Tibial nerve (tissue), 4 donors: Measurements from ENCODE around the gene TAF1L. TPM values are rescaled to one million over a fixed set of nuclear protein-coding genes. Genes with fewer than 3 reads are reported as not detected.
A peak's percentile ranks its signal among the peaks of the same experiment; 100 is the strongest.

Source experiments
- DNase-seq, 2 donors: peaks; one replicate each; pipeline ENCODE4 v3.0.0-alpha.2; 2019; ENCODE audit warnings: low spot score in 2 of 2
- H3K27ac ChIP-seq, 4 donors: fragments of 200-600 bp; sonication (generic) in 3 of 4; one replicate each; pipeline ENCODE4 v1.5.1; 2017 to 2019; ENCODE audit warnings: mild to moderate bottlenecking in 1 of 4
- H3K27me3 ChIP-seq, 2 donors: fragments of 200-600 bp; sonication (generic) in 1 of 2; one replicate each; pipeline versions ENCODE4 v1.5.1 to v1.6.0; 2017 to 2019
- H3K36me3 ChIP-seq, 3 donors: fragments of 200-600 bp; sonication (generic); one replicate each; pipeline ENCODE4 v1.5.1; 2018 to 2019
- H3K4me1 ChIP-seq, 4 donors: fragments of 200-600 bp; sonication (generic) in 3 of 4; one replicate each; pipeline ENCODE4 v1.5.1; 2017 to 2019
- H3K4me3 ChIP-seq, 4 donors: fragments of 200-600 bp; sonication (generic) in 3 of 4; one replicate each; pipeline ENCODE4 v1.5.1; 2017 to 2019; ENCODE audit warnings: mild to moderate bottlenecking in 1 of 4, moderate library complexity in 1 of 4
- H3K9me3 ChIP-seq, 4 donors: fragments of 200-600 bp; sonication (generic) in 3 of 4; one replicate each; pipeline ENCODE4 v1.5.1; 2017 to 2019
- CTCF ChIP-seq, 5 experiments: fragments of 200-600 bp in 3 of 5; fragments of 450-650 bp in 2 of 5; sonication (generic) in 3 of 5; IDR thresholded peaks; one replicate each; pipeline ENCODE4 v1.5.1; 2016 to 2019; ENCODE audit warnings: antibody characterized with exemption in 5 of 5, mild to moderate bottlenecking in 3 of 5, moderate library complexity in 2 of 5
- EP300 ChIP-seq, 2 donors: sonication (generic); formaldehyde crosslinking; IDR thresholded peaks; one replicate each; pipeline ENCODE4 v1.6.1; 2017; ENCODE audit warnings: antibody characterized with exemption in 2 of 2, mild to moderate bottlenecking in 1 of 2
- POLR2A ChIP-seq, 2 donors: fragments of 450-650 bp; IDR thresholded peaks; one replicate each; pipeline ENCODE4 v1.6.1; 2017; ENCODE audit warnings: antibody characterized with exemption in 2 of 2, mild to moderate bottlenecking in 2 of 2, moderate library complexity in 2 of 2
- WGBS, 2 donors: methylation state at CpG; one replicate each; pipeline ENCODE4 v1.1.5; 2018; 5-methylcytosine and 5-hydroxymethylcytosine counted together
- total RNA-seq, 4 donors: library from RNA; depleted of rRNA; stranded (reverse); fragments of >200 nt; gene quantifications; one replicate each; pipeline ENCODE4 v1.1.0, GENCODE V29; 2016

TAF1L gene
- total RNA-seq, 4 donors from 2014 or later = under 0.01 to 0.21 TPM; not detected in 2

GRCh38 chr9:32580631-32581300 lies 54.7 kb downstream of the TAF1L start:
- H3K4me3 ChIP-seq = no peak overlapping the region
- no peaks in the 10 kb centered on the region for H3K27me3 ChIP-seq
- H3K36me3 ChIP-seq = no peaks in the 10 kb centered on the region
- H3K27ac ChIP-seq = no peak overlapping the region
- 10 to 11% methylated on average over 3 of the region's 3 CpGs for WGBS, 2 donors
- TF ChIP-seq EP300 (IDR thresholded peaks at IDR 0.05) = no peak
- no peak for TF ChIP-seq CTCF (IDR thresholded peaks at IDR 0.05)
- TF ChIP-seq POLR2A (IDR thresholded peaks at IDR 0.05) = no peak
- H3K4me1 ChIP-seq = peaks cover 0 to 7% (median 0%) of the 10 kb centered on the region in 4 donors
- no peaks in the 10 kb centered on the region for H3K9me3 ChIP-seq
- no peak for DNase-seq

DNA sequence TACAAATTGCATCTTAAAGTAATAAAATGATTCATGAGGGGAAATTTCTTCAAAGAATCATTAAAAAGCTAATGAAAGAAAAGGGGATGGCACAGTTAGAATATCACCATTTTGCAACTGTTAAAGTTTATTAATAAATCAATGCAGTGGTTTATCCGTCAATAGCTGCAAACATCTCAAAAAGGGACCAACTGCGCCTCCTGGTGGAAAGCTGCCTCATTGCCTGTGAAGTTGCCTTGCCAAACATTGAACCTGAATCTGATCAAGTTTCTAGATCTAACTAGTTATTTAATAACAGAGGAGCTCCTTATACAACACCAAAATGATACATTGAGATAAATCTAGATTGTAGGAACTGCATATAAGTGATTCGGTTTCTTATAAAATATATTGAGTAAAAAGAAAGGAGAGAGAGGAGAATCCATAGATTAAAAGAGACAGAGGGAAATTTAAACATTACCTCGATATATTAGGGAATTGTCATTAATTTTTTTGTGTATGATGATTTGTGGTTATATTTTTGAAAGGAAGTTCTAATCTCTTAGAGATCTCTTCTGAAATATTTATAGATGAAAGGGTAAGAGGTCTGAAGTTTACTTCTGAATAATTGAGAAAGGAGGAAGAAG lies 55.6 kb downstream of the TAF1L start:
- TF ChIP-seq POLR2A (IDR thresholded peaks at IDR 0.05) (no peak), CTCF (IDR thresholded peaks at IDR 0.05) (peak; percentile 79 to 91 (median 86))
- H3K4me1 ChIP-seq = peaks cover 0 to 7% (median 0%) of the 10 kb centered on the region in 4 donors
- 18 to 22% methylated on average over 4 of the region's 4 CpGs for WGBS, 2 donors
- peak overlapping the region in 1 of 4 donors; percentile 12 for H3K4me3 ChIP-seq
- no peaks in the 10 kb centered on the region for H3K36me3 ChIP-seq
- no peaks in the 10 kb centered on the region for H3K9me3 ChIP-seq
- no peaks in the 10 kb centered on the region for H3K27me3 ChIP-seq
- DNase-seq = peak; percentile 66 to 89
- H3K27ac ChIP-seq = no peak overlapping the region

Other genes with a start within 250 kb of the TAF1L start
- gene RIGI, start 109.5 kb downstream of the TAF1L start, total RNA-seq = 10 to 100 TPM in 1 of 4 donors, 1 to 10 TPM in 3; 8.2 to 16.0 (median 9.3) TPM
- gene SMIM27, start 83.3 kb downstream of the TAF1L start, total RNA-seq = 10 to 100 TPM in 1 of 4 donors, 1 to 10 TPM in 3; 5.3 to 18.1 (median 6.8) TPM
- 10 to 100 TPM; 19.5 to 23.4 (median 22.5) TPM for gene TOPORS, start 83.1 kb downstream of the TAF1L start, total RNA-seq
- 10 to 100 TPM; 36.9 to 71.7 (median 56.7) TPM for gene NDUFB6, start 62.5 kb downstream of the TAF1L start, total RNA-seq
- gene TMEM215, start 147.9 kb upstream of the TAF1L start, total RNA-seq = 10 to 100 TPM in 3 of 4 donors, 1 to 10 TPM in 1; 7.5 to 18.6 (median 14.1) TPM